Activated CD8-positive, alpha-beta T cell treated with anti-CD3 and anti-CD28 coated beads, Interleukin-2, amount 10 ng/mL, durations not matched to agents 7 days and 5 days (primary cell): ENCODE results near the gene PMEL. TPM values are rescaled to one million over a fixed set of nuclear protein-coding genes. Genes with fewer than 3 reads are reported as not detected.

Experiments
- ATAC-seq: fragments of 150-1000 bp; cut with Tn5 transposase; one replicate; pipeline ENCODE4 v1.10.0; 2021; ENCODE audit warnings: moderate library complexity
- CTCF ChIA-PET: fragments of 350-600 bp; sonication (Branson Sonifier 250); formaldehyde crosslinking; loops from one replicate; lab custom pipeline; 2021; ENCODE audit warnings: antibody characterized with exemption; lab: Charles Lee
- POLR2A ChIA-PET: fragments of 350-600 bp; sonication (Branson Sonifier 250); formaldehyde crosslinking; loops from one replicate; lab custom pipeline; 2021; ENCODE audit warnings: antibody characterized with exemption; lab: Charles Lee
- DNase-seq: peaks from one replicate; pipeline ENCODE4 v3.0.0-alpha.2; 2020
- H3K27ac Mint-ChIP-seq: one replicate; pipeline ENCODE4 v1.8.0; 2021; ENCODE audit warnings: mild to moderate bottlenecking, mixed read lengths
- H3K27me3 Mint-ChIP-seq: one replicate; pipeline ENCODE4 v1.8.0; 2021; ENCODE audit warnings: low read depth, mixed read lengths
- H3K36me3 Mint-ChIP-seq: one replicate; pipeline ENCODE4 v1.8.0; 2021; ENCODE audit warnings: low read depth, mixed read lengths
- H3K4me1 Mint-ChIP-seq: one replicate; pipeline ENCODE4 v1.8.0; 2021; ENCODE audit warnings: low read depth, mixed read lengths
- H3K4me3 Mint-ChIP-seq: one replicate; pipeline ENCODE4 v1.8.0; 2021; ENCODE audit warnings: mild to moderate bottlenecking, mixed read lengths
- H3K9me3 Mint-ChIP-seq: one replicate; pipeline ENCODE4 v1.8.0; 2022; ENCODE audit warnings: mixed read lengths; ENCODE audit not compliant: insufficient read depth
- total RNA-seq, 2 experiments: library from RNA; stranded (reverse); gene quantifications; one replicate each; pipeline ENCODE4 v1.2.3, GENCODE V29; 2021

Gene PMEL
- total RNA-seq, 2 experiments from 2014 or later, result 0.10 to 0.55 TPM

- ATAC-seq (no peak), DNase-seq (peak; percentile 42)
- Mint-ChIP-seq H3K27ac (peak overlapping the region; percentile 99), H3K9me3 (no peaks in the 10 kb centered on the region), H3K4me1 (peaks cover 53% of the 10 kb centered on the region), H3K27me3 (no peaks in the 10 kb centered on the region), H3K4me3 (peak overlapping the region; percentile 95), H3K36me3 (peaks cover 73% of the 10 kb centered on the region)
- CTCF ChIA-PET, result interaction anchor here (0.5 to 5.3 kb wide), 9 partner anchors 8 to 1900 kb away, joined by 3 to 35 read pairs (median 4); partner anchors contain the start of genes DNAJC14, ORMDL2 and SARNP
- POLR2A ChIA-PET, result interaction anchor here (0.6 to 8.9 kb wide), 10 partner anchors 9 to 202 kb away, joined by 3 to 139 read pairs (median 6); partner anchors contain the start of genes DNAJC14, ORMDL2, PA2G4 and RAB5B
Observed at GRCh38 chr12:55931780-55932550, 33.9 kb downstream of the PMEL start.

GRCh38 chr12:55931317-55931779, 34.5 kb downstream of the PMEL start:
- H3K36me3 Mint-ChIP-seq, result peaks cover 67% of the 10 kb centered on the region
- peak overlapping the region; percentile 99 for H3K27ac Mint-ChIP-seq
- H3K9me3 Mint-ChIP-seq, result no peaks in the 10 kb centered on the region
- DNase-seq (no peak), ATAC-seq (no peak)
- H3K4me1 Mint-ChIP-seq, result peaks cover 46% of the 10 kb centered on the region
- H3K4me3 Mint-ChIP-seq, result peak overlapping the region; percentile 95
- ChIA-PET CTCF (interaction anchor here (0.8 to 2.8 kb wide), 9 partner anchors 8 to 193 kb away, joined by 3 to 18 read pairs (median 6); partner anchors contain the start of genes DNAJC14, ORMDL2, RAB5B and SARNP), POLR2A (interaction anchor here (0.6 to 8.9 kb wide), 9 partner anchors 9 to 174 kb away, joined by 3 to 139 read pairs (median 7); partner anchors contain the start of genes DNAJC14, ORMDL2, PA2G4 and RAB5B)
- no peaks in the 10 kb centered on the region for H3K27me3 Mint-ChIP-seq

DNA sequence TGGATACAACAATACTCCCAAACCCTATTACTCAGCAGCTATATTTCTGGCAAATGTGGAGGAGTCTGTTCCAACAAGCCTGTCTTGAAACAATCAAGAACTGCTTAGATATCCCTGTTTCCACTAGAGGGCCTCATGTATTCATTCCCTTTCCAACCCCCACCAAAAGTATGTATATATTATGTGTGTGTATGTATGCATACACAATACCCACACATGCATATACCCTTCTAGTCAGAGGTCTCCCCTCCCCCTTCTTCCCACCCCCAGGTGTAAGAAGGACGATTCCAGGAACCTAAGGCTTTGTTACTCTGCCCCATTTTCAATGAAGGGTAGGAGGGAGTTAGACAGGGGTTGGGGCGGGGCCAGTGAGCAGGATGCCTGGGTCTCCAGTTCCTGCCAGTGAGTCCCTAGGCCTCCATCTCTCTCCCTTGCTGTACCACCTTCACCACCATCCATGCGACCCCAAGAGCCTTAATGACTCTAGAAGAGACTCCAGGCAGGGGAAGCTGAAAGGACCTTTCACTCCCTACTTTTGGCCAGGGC, 35.0 kb downstream of the PMEL start, which contains the start of gene DGKA:
DGKA (plus strand) TSS at position 392 of the 546 bp plus-strand sequence. CDS start 5,342 bp downstream, outside the sequence.
- no peaks in the 10 kb centered on the region for H3K27me3 Mint-ChIP-seq
- ChIA-PET CTCF (interaction anchor here (0.9 to 2.8 kb wide), 14 partner anchors 9 to 193 kb away, joined by 3 to 18 read pairs (median 4); partner anchors contain the start of genes DNAJC14, ORMDL2, RAB5B and SARNP), POLR2A (interaction anchor here (0.6 to 8.9 kb wide), 16 partner anchors 10 to 754 kb away, joined by 3 to 139 read pairs (median 4); partner anchors contain the start of genes DNAJC14, ORMDL2, RAB5B and RDH5)
- ATAC-seq (peak; percentile 41), DNase-seq (peak; percentile 92)
- H3K4me1 Mint-ChIP-seq, result peaks cover 46% of the 10 kb centered on the region
- H3K9me3 Mint-ChIP-seq, result no peaks in the 10 kb centered on the region
- peak within 1 kb of the TSS; percentile 99 for H3K27ac Mint-ChIP-seq
- H3K36me3 Mint-ChIP-seq, result peaks cover 66% of the 10 kb centered on the region
- H3K4me3 Mint-ChIP-seq, result peak within 1 kb of the TSS; percentile 95

DNA sequence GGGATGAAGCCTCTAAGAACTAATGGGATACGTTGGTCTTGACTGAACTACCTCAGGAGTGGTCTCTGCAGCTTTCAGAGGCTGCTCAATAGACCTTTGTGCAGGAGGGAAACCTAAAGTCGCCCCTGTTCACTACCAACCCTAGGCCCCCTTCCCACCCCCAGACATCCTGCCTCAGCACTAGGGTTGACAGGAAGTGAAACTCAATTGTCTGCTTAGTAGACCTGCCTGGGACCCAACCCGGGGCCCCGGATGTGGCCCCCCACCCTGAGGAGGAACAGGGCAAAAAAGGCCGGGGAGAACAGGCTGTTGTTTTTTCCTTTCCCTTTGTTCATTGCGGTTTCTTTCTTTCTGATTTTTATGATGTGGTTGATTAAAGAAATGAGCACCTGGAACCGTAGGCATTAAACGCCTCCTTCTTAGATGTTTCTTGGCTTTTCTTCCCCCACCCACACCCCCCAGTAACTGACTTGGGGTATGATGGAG, 36.5 kb downstream of the PMEL start:
- POLR2A ChIA-PET, result interaction anchor here (0.6 to 8.9 kb wide), 9 partner anchors 11 to 796 kb away, joined by 3 to 139 read pairs (median 4); partner anchors contain the start of genes DNAJC14, ORMDL2, RNF41 and SARNP
- Mint-ChIP-seq H3K4me1 (peaks cover 42% of the 10 kb centered on the region), H3K4me3 (peak overlapping the region; percentile 95), H3K9me3 (no peaks in the 10 kb centered on the region), H3K27me3 (no peaks in the 10 kb centered on the region), H3K36me3 (peaks cover 63% of the 10 kb centered on the region), H3K27ac (peak overlapping the region; percentile 99)
- CTCF ChIA-PET, result interaction anchor here (0.6 to 2.8 kb wide), 9 partner anchors 10 to 213 kb away, joined by 3 to 18 read pairs (median 5); partner anchors contain the start of genes BLOC1S1, ORMDL2 and SARNP
- ATAC-seq, result peak; percentile 44
- peak; percentile 92 for DNase-seq

GRCh38 chr12:55927588-55928502, 38.0 kb downstream of the PMEL start, which contains the start of gene PYM1:
Gene PYM1 (minus strand): TSS chr12:55927894. CDS start chr12:55927761, 133 bp downstream.
- ATAC-seq (peak; percentile 31), DNase-seq (peak; percentile 89)
- Mint-ChIP-seq H3K4me3 (peak within 1 kb of the TSS; percentile 95), H3K27me3 (no peaks in the 10 kb centered on the region), H3K9me3 (no peaks in the 10 kb centered on the region), H3K27ac (peak within 1 kb of the TSS; percentile 99), H3K36me3 (peaks cover 56% of the 10 kb centered on the region), H3K4me1 (peaks cover 36% of the 10 kb centered on the region)
- ChIA-PET POLR2A (interaction anchor here (0.6 to 8.9 kb wide), 18 partner anchors 12 to 1648 kb away, joined by 3 to 139 read pairs (median 4); partner anchors contain the start of genes DNAJC14, ORMDL2, RAB5B and RNF41), CTCF (interaction anchor here (0.7 to 5.0 kb wide), 17 partner anchors 8 to 262 kb away, joined by 4 to 75 read pairs (median 8); partner anchors contain the start of genes BLOC1S1, DNAJC14, ORMDL2 and RAB5B)

DNA sequence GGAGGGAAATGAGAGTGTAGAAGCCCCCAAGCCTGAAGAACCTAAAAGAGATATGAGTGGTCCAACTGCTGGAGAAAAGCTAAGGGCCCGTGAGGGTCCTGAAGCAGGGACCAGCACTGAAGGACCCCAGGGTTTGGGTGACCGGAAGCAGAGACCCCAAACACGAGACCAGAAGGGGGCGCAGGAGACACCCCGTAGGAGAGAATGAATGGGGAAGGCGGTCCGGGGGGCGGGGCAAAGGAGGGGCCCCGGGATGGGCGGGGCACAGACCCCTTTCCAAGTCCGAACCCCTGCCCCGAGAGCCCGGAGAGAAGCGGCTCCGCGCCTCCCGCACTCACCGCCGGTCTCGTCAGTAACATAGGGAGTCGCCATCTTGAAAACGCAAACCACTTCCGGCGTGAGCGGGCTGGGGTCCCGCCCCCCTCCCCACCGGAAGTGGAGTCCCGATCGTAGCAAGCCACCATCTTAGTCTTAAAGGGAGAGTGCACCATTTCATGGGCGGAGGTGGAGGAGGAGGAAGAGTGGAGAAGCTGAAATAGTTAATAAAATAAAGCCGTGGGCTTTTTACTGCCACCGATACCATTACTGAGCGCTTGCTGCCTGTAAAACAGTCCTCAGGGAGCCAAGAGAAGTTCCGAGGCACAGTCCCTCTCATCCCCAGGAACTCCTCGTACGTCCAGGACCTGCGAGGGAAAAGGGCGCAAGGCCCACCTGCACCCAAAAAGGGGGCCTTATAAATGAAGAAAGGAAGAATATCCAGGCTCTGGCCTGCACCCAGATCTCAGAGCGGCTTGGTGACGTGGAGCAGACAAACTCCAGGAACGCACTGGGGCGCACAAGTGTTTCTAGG, 38.9 kb downstream of the PMEL start:
- Mint-ChIP-seq H3K4me1 (peaks cover 43% of the 10 kb centered on the region), H3K27ac (peak overlapping the region; percentile 99), H3K9me3 (no peaks in the 10 kb centered on the region), H3K36me3 (peaks cover 56% of the 10 kb centered on the region), H3K4me3 (peak overlapping the region; percentile 95), H3K27me3 (no peaks in the 10 kb centered on the region)
- ChIA-PET CTCF (interaction anchor here (0.7 to 5.0 kb wide), 25 partner anchors 8 to 207 kb away, joined by 3 to 75 read pairs (median 6); partner anchors contain the start of genes DNAJC14, ORMDL2, RAB5B and RDH5), POLR2A (interaction anchor here (0.6 to 8.9 kb wide), 19 partner anchors 11 to 1649 kb away, joined by 3 to 139 read pairs (median 3); partner anchors contain the start of genes CD63, DNAJC14, ORMDL2 and RAB5B)
- peak; percentile 43 for ATAC-seq
- peak; percentile 97 for DNase-seq

DNA sequence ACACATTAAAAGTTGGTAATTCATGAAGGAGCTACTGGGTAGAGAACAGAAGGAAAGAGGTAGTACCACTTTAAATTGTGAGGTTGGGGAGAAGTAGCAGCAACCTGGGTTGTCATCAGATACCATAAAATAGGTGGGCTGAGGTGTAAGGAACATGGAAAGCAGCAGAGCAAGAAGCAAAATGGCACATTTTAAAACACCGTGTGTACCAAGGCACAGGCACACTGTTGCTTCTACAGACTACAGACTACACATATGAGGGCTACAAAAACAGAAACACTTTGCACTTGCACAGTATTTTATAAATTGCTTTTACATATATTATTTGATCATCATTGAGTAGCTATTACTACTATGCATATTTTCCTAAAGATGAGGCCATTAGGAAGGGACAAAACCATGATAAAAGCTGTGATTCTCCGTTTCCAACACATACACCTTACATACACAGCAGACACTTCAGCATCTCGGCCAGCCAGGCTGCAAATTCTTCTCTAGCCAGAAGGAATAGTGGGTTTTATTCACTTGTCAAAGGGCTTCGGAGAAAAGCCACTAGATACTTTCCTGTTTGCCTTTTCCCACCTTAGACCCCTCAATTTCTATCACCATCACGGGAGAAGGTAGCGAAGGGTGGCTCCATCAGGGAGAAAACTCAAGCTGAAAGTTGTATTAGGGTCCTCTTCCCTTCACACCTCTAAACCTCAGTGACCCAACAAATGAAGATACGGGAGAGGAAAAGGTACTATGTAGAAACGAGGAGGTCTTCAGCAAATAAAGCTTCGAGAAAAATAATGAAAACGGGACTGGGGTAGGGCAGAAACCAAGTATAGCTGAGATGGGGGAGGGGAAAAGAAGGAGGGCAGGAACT, 39.7 kb downstream of the PMEL start:
- peak overlapping the region; percentile 95 for H3K4me3 Mint-ChIP-seq
- H3K27ac Mint-ChIP-seq, result peak overlapping the region; percentile 99
- CTCF ChIA-PET, result interaction anchor here (0.8 to 5.0 kb wide), 28 partner anchors 9 to 1428 kb away, joined by 3 to 75 read pairs (median 6); partner anchors contain the start of genes DNAJC14, ORMDL2, RAB5B and RDH5
- ATAC-seq (no peak), DNase-seq (peak; percentile 35)
- no peaks in the 10 kb centered on the region for H3K9me3 Mint-ChIP-seq
- POLR2A ChIA-PET, result interaction anchor here (0.8 to 8.9 kb wide), 9 partner anchors 10 to 197 kb away, joined by 3 to 139 read pairs (median 7); partner anchors contain the start of genes CD63, DNAJC14, ORMDL2 and RAB5B
- no peaks in the 10 kb centered on the region for H3K27me3 Mint-ChIP-seq
- peaks cover 48% of the 10 kb centered on the region for H3K4me1 Mint-ChIP-seq
- H3K36me3 Mint-ChIP-seq, result peaks cover 53% of the 10 kb centered on the region

- no peaks in the 10 kb centered on the region for H3K9me3 Mint-ChIP-seq
- no peak for ATAC-seq
- peak overlapping the region; percentile 99 for H3K27ac Mint-ChIP-seq
- no peaks in the 10 kb centered on the region for H3K27me3 Mint-ChIP-seq
- no peak for DNase-seq
- H3K4me1 Mint-ChIP-seq, result peaks cover 49% of the 10 kb centered on the region
- H3K36me3 Mint-ChIP-seq, result peaks cover 54% of the 10 kb centered on the region
- ChIA-PET CTCF (interaction anchor here (1.0 to 5.0 kb wide), 18 partner anchors 10 to 1427 kb away, joined by 3 to 75 read pairs (median 8); partner anchors contain the start of genes DNAJC14, ORMDL2, RAB5B and SARNP), POLR2A (interaction anchor here (0.5 to 8.9 kb wide), 9 partner anchors 9 to 187 kb away, joined by 3 to 139 read pairs (median 7); partner anchors contain the start of genes DNAJC14, ORMDL2, RAB5B and SARNP)
- H3K4me3 Mint-ChIP-seq, result peak overlapping the region; percentile 95
Observed at GRCh38 chr12:55925371-55925770, 40.5 kb downstream of the PMEL start.
